ENCODE results near the gene CPSF4L.

Gene CPSF4L

DNA sequence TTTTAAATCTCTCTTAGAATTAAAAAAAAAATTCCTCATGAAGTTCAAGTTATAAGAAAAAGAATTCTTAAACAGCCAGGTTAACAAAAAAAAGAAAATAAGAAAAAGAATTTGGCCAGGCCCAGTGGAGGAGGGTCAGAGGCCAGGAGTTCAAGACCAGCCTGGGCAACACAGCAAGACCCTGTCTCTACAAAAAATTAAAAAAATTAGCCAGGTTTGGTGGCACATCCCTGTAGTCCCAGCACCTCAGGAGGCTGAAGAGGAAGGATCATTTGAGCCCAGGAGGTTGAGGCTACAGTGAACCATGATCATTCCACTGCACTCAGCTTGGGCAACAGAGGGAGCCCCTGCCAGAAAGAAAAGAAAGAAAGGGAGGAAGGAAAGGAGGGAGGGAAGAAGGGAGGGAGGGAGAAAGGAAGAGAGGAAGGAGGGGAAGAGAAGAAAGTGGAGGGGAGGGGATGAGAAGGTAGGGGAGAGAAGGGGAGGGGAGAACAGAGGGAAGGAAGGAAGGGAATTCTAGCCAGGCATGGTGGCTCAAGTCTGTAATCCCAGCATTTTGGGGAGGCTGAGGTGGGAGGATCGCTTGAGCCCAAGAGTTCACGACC is 38.0 kb downstream of the CPSF4L start:
- TF ChIP-seq, protein P1, sequence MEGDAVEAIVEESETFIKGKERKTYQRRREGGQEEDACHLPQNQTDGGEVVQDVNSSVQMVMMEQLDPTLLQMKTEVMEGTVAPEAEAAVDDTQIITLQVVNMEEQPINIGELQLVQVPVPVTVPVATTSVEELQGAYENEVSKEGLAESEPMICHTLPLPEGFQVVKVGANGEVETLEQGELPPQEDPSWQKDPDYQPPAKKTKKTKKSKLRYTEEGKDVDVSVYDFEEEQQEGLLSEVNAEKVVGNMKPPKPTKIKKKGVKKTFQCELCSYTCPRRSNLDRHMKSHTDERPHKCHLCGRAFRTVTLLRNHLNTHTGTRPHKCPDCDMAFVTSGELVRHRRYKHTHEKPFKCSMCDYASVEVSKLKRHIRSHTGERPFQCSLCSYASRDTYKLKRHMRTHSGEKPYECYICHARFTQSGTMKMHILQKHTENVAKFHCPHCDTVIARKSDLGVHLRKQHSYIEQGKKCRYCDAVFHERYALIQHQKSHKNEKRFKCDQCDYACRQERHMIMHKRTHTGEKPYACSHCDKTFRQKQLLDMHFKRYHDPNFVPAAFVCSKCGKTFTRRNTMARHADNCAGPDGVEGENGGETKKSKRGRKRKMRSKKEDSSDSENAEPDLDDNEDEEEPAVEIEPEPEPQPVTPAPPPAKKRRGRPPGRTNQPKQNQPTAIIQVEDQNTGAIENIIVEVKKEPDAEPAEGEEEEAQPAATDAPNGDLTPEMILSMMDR (IDR thresholded peaks at IDR 0.05; ENCODE audit: low read depth, low read length, missing control alignments) = no peak
- DNase-seq (ENCODE audit: low read depth) = no peak
- H3K4me3 ChIP-seq (ENCODE audit: low read depth, low read length) = no peak overlapping the region
- in situ Hi-C loops (cut with HindIII; ENCODE audit: low sequenced_read_pairs) = no loop called here

DNA sequence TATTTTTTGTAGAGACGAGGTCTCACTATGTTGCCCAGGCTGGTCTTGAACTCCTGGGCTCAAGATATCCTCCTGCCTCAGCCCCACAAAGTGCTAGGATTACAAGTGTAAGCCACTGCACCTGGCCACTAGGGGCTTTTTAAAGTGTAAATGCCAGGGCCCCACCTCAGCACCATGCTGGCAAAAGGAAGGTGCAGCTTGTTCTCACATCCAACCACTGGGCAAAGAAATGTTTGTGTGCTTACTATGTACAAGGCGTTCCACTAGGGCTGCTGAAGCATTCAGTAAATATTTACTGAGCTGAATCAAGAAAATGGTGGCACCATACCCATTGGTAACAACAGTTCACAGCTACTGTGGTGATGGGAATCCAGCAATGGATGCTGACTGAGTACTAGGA is 46.2 kb downstream of the CPSF4L start:
- TF ChIP-seq, protein P1 (IDR thresholded peaks at IDR 0.05; ENCODE audit: low read depth, low read length, missing control alignments) = peak; percentile 13
- in situ Hi-C loops (cut with HindIII; ENCODE audit: low sequenced_read_pairs) = no loop called here
- no peak for DNase-seq (ENCODE audit: low read depth)
- no peak overlapping the region for H3K4me3 ChIP-seq (ENCODE audit: low read depth, low read length)

DNA sequence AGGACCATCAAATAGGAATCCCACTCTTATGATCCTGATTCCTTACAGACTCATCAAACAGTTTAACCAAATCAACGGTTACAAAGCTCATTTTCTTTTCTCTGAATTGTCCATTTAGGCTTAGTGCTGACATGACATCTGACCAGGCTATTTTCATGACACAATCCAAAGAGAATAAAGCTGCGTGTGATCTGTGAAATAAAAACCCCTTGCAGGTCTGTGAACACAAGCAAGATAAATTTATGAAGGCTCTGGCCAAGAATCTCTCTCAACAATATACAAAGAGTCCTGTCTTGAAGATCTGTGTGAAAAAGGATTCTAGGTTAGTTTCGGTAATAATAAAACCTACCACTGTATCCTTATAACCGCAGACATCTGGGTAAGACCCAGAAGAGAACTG is 46.8 kb downstream of the CPSF4L start:
- in situ Hi-C loops (cut with HindIII; ENCODE audit: low sequenced_read_pairs) = no loop called here

DNA sequence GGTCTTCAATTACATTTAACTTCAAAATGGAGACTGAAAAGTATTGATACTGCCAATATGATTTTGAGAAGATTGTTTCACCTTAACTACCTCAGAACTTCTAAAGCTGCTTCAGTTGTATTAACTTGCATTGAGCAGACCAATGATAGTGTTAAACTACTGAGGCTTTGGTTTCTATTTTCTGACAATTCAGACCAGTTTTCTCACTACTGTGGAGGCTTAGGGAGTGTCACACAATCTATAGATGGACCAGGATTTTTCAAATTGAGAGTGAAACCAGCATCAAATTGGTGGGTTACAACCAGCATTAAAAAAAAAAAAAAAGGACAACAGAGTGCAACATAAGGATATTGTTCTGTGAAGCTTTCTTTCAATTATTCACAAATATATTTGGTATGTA is 47.7 kb downstream of the CPSF4L start:
- TF ChIP-seq, protein P1 (IDR thresholded peaks at IDR 0.05; ENCODE audit: low read depth, low read length, missing control alignments) = no peak
- in situ Hi-C loops (cut with HindIII; ENCODE audit: low sequenced_read_pairs) = no loop called here
- DNase-seq (ENCODE audit: low read depth) = no peak
- H3K4me3 ChIP-seq (ENCODE audit: low read depth, low read length) = no peak overlapping the region

More for the DNA sequence above, 46.8 kb downstream of the CPSF4L start:
- TF ChIP-seq, protein P1 (IDR thresholded peaks at IDR 0.05; ENCODE audit: low read depth, low read length, missing control alignments) = no peak
- DNase-seq (ENCODE audit: low read depth) = no peak
- H3K4me3 ChIP-seq (ENCODE audit: low read depth, low read length) = no peak overlapping the region

DNA sequence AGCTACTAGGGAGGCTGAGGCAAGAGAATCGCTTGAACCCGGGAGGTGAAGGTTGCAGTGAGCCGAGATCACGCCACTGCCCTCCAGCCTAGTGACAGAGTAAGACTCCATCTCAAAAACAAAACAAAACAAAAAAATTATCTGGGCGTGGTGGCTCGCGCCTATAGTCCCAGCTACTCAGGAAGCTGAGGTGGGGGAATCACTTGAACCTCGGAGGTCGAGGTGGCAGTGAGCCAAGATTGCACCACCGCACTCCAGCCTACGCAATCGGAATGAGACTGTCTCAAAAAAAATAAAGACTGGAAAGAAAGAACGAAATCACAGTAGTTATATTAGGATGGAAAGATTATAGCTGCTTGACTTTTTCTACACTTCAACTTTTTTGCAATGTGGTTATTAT is 49.9 kb downstream of the CPSF4L start:
- TF ChIP-seq, protein P1 (IDR thresholded peaks at IDR 0.05; ENCODE audit: low read depth, low read length, missing control alignments) = no peak
- no peak overlapping the region for H3K4me3 ChIP-seq (ENCODE audit: low read depth, low read length)
- no peak for DNase-seq (ENCODE audit: low read depth)
- in situ Hi-C loops (cut with HindIII; ENCODE audit: low sequenced_read_pairs) = no loop called here

DNA sequence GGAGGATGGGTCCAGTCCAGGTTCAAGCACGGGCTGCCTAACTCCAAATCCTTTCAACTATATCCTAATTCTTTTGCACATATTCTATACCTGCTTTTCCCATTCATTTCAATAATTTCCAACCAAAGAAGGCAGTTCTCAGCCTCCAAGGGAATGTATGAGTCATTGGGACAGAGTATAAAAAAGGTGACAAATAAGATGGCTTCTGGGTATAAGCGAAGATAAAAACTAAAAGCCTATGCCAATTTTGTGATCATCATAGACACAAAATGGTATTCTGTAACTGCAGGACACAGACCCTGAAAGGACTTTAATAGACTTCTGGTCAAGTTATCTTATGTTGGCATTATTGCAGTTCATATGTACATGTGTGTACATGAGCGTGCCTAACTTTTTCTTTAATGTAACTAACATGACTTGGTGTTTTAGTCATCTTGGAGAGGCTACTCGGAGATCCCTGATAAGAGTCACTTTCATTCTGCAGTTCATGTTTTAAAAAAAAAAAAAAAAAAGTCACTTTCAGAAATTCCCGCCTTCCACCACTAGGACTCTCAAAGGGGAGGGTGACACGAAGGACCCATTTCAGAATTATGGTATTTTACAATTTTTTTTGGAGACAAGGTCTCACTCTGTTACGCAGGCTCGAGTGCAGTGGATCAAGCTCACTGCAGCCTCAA is 51.5 kb downstream of the CPSF4L start:
- in situ Hi-C loops (cut with HindIII; ENCODE audit: low sequenced_read_pairs) = no loop called here
- DNase-seq (ENCODE audit: low read depth) = no peak
- TF ChIP-seq, protein P1 (IDR thresholded peaks at IDR 0.05; ENCODE audit: low read depth, low read length, missing control alignments) = peak; percentile 44
- H3K4me3 ChIP-seq (ENCODE audit: low read depth, low read length) = no peak overlapping the region

Data from astrocyte of the cerebellum (primary cell).